Duodenal mucosa (tissue), 2 donors: Measurements from ENCODE around the gene SRCIN1.
A peak's percentile ranks its signal among the peaks of the same experiment; 100 is the strongest.

Source experiments
- H3K27ac ChIP-seq: one replicate; pipeline ENCODE4 v1.7.0; 2013; ENCODE audit warnings: low read depth, low read length
- H3K27me3 ChIP-seq, 2 donors: one replicate each; pipeline ENCODE4 v1.7.0; 2013; ENCODE audit warnings: low read length in 2 of 2, control low read depth in 1 of 2; ENCODE audit not compliant: insufficient read depth in 2 of 2, control insufficient read depth in 1 of 2
- H3K36me3 ChIP-seq, 2 donors: one replicate each; pipeline ENCODE4 v1.7.0; 2013; ENCODE audit warnings: low read length in 2 of 2, control low read depth in 1 of 2; ENCODE audit not compliant: insufficient read depth in 2 of 2, control insufficient read depth in 1 of 2
- H3K4me1 ChIP-seq, 2 donors: one replicate each; pipeline ENCODE4 v1.7.0; 2013; ENCODE audit warnings: low read length in 2 of 2, control low read depth in 1 of 2; ENCODE audit not compliant: insufficient read depth in 2 of 2, control insufficient read depth in 1 of 2
- H3K4me3 ChIP-seq, 2 donors: one replicate each; pipeline ENCODE4 v1.7.0; 2013; ENCODE audit warnings: low read length in 2 of 2, low read depth in 1 of 2
- H3K9ac ChIP-seq, 2 donors: one replicate each; pipeline ENCODE4 v1.7.0; 2013; ENCODE audit warnings: low read length in 2 of 2, low read depth in 1 of 2
- H3K9me3 ChIP-seq, 2 donors: one replicate each; pipeline ENCODE4 v1.7.0; 2013; ENCODE audit warnings: low read length in 2 of 2, control low read depth in 1 of 2; ENCODE audit not compliant: control insufficient read depth in 1 of 2

SRCIN1 gene

GRCh38 chr17:38617967-38618760 is 12.4 kb upstream of the SRCIN1 start:
- no peaks in the 10 kb centered on the region for H3K9me3 ChIP-seq
- H3K27ac ChIP-seq = no peak overlapping the region
- no peak overlapping the region for H3K4me3 ChIP-seq
- no peaks in the 10 kb centered on the region for H3K36me3 ChIP-seq
- H3K27me3 ChIP-seq = peaks cover 0 to 3% of the 10 kb centered on the region in 2 donors
- no peak overlapping the region for H3K9ac ChIP-seq
- H3K4me1 ChIP-seq = peaks cover 11 to 16% of the 10 kb centered on the region in 2 donors

DNA sequence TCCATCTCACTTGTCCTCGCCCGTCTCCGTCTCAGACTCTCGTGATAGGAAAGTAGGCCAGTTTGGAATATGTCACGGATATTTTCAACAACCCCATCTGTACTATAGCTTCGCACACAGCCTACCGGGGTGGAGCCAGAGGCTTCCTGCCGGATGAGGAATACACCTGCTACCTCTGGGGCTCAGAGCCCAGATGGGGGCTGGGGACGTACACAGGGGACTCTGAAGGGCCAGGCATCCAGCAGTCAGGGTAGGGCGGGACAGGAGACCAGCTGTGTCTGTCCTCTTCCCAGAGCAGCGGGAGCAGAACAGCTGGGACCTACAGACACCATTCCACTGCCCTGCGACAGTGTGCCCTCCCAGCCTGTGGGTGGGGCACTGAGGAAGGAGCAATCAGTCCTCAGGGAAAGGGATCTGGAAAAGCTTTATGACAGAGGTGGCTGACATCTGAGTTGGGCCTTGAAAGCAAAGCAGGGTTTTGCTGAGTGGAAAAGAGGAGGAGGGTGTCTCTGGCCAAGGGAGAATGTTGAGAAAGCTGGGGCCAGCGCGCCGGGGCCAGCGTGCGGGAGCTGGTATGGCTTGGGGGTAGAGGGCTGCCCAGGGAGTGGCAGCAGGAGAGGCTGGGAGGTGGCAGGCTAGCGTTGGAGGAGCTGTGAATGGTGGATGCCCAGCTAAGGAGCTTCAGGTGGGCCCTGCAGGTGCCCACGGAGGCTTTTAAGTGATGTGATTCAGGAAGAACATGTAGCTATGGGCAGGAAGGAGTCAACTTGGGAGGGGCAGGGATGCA is 11.5 kb upstream of the SRCIN1 start:
- H3K9ac ChIP-seq = no peak overlapping the region
- peaks cover 11 to 16% of the 10 kb centered on the region in 2 donors for H3K4me1 ChIP-seq
- no peak overlapping the region for H3K4me3 ChIP-seq
- peaks cover 0 to 3% of the 10 kb centered on the region in 2 donors for H3K27me3 ChIP-seq
- no peaks in the 10 kb centered on the region for H3K9me3 ChIP-seq
- H3K36me3 ChIP-seq = no peaks in the 10 kb centered on the region
- no peak overlapping the region for H3K27ac ChIP-seq

- Histone ChIP-seq H3K9ac (no peak overlapping the region), H3K36me3 (no peaks in the 10 kb centered on the region), H3K27me3 (peaks cover 0 to 3% of the 10 kb centered on the region in 2 donors), H3K4me3 (no peak overlapping the region), H3K27ac (no peak overlapping the region), H3K4me1 (peaks cover 11 to 16% of the 10 kb centered on the region in 2 donors), H3K9me3 (peaks cover 0 to 4% of the 10 kb centered on the region in 2 donors)
Measured at GRCh38 chr17:38616361-38616760, 10.6 kb upstream of the SRCIN1 start.

GRCh38 chr17:38613981-38614779 is 8.4 kb upstream of the SRCIN1 start:
- Histone ChIP-seq H3K9ac (no peak overlapping the region), H3K36me3 (no peaks in the 10 kb centered on the region), H3K4me1 (peaks cover 11 to 16% of the 10 kb centered on the region in 2 donors), H3K27ac (no peak overlapping the region), H3K9me3 (peaks cover 0 to 4% of the 10 kb centered on the region in 2 donors), H3K27me3 (peaks cover 0 to 10% of the 10 kb centered on the region in 2 donors), H3K4me3 (peak overlapping the region in 1 of 2 donors; percentile 10)

GRCh38 chr17:38613525-38613980 is 7.8 kb upstream of the SRCIN1 start:
- Histone ChIP-seq H3K9me3 (peaks cover 0 to 4% of the 10 kb centered on the region in 2 donors), H3K36me3 (no peaks in the 10 kb centered on the region), H3K27ac (no peak overlapping the region), H3K4me3 (no peak overlapping the region), H3K4me1 (peaks cover 11 to 16% of the 10 kb centered on the region in 2 donors), H3K27me3 (peaks cover 3 to 16% of the 10 kb centered on the region in 2 donors), H3K9ac (no peak overlapping the region)

GRCh38 chr17:38611872-38612376 is 6.2 kb upstream of the SRCIN1 start:
- H3K4me3 ChIP-seq = no peak overlapping the region
- no peak overlapping the region for H3K27ac ChIP-seq
- H3K4me1 ChIP-seq = peaks cover 17 to 18% of the 10 kb centered on the region in 2 donors
- H3K36me3 ChIP-seq = no peaks in the 10 kb centered on the region
- H3K9me3 ChIP-seq = peaks cover 0 to 4% of the 10 kb centered on the region in 2 donors
- H3K9ac ChIP-seq = no peak overlapping the region
- peaks cover 15 to 32% of the 10 kb centered on the region in 2 donors for H3K27me3 ChIP-seq

DNA sequence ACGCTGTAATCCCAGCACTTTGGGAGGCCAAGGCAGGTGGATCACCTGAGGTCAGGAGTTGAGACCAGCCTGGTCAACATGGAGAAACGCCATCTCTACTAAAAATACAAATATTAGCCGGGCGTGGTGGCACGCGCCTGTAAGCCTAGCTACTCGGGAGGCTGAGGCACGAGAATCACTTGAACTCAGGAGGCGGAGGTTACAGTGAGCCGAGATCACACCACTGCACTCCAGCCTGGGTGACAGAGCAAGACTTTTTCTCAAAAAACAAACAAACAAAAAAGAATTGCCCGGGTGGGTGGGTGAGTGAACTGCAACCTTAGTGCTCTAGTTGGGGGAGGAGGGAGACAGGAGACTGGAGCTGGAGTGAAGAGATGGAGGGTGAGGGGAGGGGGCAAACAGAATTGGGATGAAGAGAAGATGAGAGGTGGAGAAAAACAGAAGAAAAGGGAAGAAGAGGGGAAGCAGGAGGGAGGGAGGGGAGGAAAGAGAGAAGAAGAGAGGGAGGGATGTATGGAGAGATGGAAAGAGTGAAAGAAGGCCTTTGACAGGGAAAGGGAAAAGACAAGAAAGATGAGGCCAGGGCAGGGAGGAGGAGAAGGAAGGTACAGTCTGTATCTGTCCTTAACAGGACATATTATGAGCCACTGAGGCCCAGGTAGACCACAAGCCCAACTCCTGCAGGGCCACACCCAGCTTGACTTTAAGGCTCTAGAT is 5.5 kb upstream of the SRCIN1 start:
- H3K27ac ChIP-seq = no peak overlapping the region
- H3K4me1 ChIP-seq = peaks cover 22% of the 10 kb centered on the region in 2 donors
- H3K9me3 ChIP-seq = peaks cover 0 to 4% of the 10 kb centered on the region in 2 donors
- no peaks in the 10 kb centered on the region for H3K36me3 ChIP-seq
- peaks cover 20 to 33% of the 10 kb centered on the region in 2 donors for H3K27me3 ChIP-seq
- H3K4me3 ChIP-seq = no peak overlapping the region
- H3K9ac ChIP-seq = no peak overlapping the region

DNA sequence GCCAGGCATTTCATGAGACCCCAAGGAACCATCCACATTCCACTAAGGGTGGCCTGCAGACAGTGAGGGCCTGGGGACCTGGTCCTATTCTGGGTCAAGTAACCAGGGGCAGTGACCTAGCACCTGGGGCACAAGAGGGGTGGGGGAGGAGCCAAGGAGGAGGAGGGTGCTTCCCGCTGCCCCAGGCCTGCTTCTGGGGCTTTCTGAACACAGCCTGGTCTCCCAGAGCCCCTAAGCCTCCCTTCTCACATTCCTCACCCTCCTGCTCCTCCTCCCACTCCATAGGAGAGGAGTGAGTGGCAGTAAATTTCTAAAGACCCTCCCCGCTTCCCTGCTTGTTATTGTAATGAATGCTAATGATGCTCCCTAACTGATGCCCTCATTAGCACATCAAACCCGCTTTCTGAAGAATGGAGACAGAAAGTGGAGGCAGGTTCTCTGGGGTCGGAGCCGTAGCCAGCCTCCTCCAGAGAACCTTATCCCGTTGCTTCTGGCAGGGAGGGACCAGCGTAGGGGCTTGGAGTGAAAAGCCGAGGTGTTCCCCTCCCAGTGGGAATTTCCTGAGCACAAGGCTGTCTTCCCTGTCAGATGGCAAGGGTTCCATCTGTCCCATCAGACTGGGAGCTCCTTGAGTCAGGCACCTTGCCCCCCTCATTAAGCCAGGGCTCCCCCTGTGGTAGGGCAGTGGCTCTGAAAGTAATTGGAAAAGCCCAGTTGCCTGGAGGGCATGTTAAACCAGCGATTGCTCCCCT is 3.7 kb upstream of the SRCIN1 start:
- Histone ChIP-seq H3K4me1 (peaks cover 22% of the 10 kb centered on the region in 2 donors), H3K27me3 (peaks cover 20 to 33% of the 10 kb centered on the region in 2 donors), H3K36me3 (no peaks in the 10 kb centered on the region), H3K9me3 (peaks cover 0 to 4% of the 10 kb centered on the region in 2 donors), H3K4me3 (no peak overlapping the region), H3K27ac (no peak overlapping the region), H3K9ac (no peak overlapping the region)

GRCh38 chr17:38608648-38609047 is 2.9 kb upstream of the SRCIN1 start:
- peaks cover 0 to 4% of the 10 kb centered on the region in 2 donors for H3K9me3 ChIP-seq
- H3K27ac ChIP-seq = no peak overlapping the region
- no peaks in the 10 kb centered on the region for H3K36me3 ChIP-seq
- H3K27me3 ChIP-seq = peaks cover 20 to 33% of the 10 kb centered on the region in 2 donors
- no peak overlapping the region for H3K4me3 ChIP-seq
- no peak overlapping the region for H3K9ac ChIP-seq
- peaks cover 16 to 18% of the 10 kb centered on the region in 2 donors for H3K4me1 ChIP-seq
